Uterus (tissue), 4 donors: Measurements from ENCODE around the gene EML5. TPM values are rescaled to one million over a fixed set of nuclear protein-coding genes. Genes with fewer than 3 reads are reported as not detected.

Experiments used
- DNase-seq, 2 donors: peaks; one replicate each; pipeline ENCODE4 v3.0.0-alpha.2; 2019 to 2020
- H3K27ac ChIP-seq, 2 donors: fragments of 200-600 bp; sonication (generic); 1 replicate in 1 of 2; 2 replicates in 1 of 2; pipeline ENCODE4 v1.5.1; 2016 to 2018
- H3K27me3 ChIP-seq, 2 donors: fragments of 200-600 bp; sonication (generic); one replicate each; pipeline ENCODE4 v1.5.1; 2018 to 2019; ENCODE audit warnings: control low read depth in 1 of 2
- H3K36me3 ChIP-seq, 2 donors: fragments of 200-600 bp; sonication (generic); one replicate each; pipeline ENCODE4 v1.5.1; 2019; ENCODE audit warnings: control low read depth in 1 of 2
- H3K4me1 ChIP-seq, 2 donors: fragments of 200-600 bp; sonication (generic); one replicate each; pipeline ENCODE4 v1.5.1; 2018 to 2019; ENCODE audit warnings: control low read depth in 1 of 2
- H3K4me3 ChIP-seq, 2 donors: fragments of 200-600 bp; sonication (generic); 1 replicate in 1 of 2; 2 replicates in 1 of 2; pipeline ENCODE4 v1.5.1; 2018 to 2019; ENCODE audit warnings: mild to moderate bottlenecking in 1 of 2
- H3K9me3 ChIP-seq, 2 donors: fragments of 200-600 bp; sonication (generic); one replicate each; pipeline ENCODE4 v1.5.1; 2019; ENCODE audit warnings: control low read depth in 1 of 2
- CTCF ChIP-seq, 4 experiments: fragments of 200-600 bp in 2 of 4; fragments of 450-650 bp in 2 of 4; sonication (generic) in 2 of 4; IDR thresholded peaks; one replicate each; pipeline ENCODE4 v1.5.1; 2016 to 2019; ENCODE audit warnings: antibody characterized with exemption in 4 of 4, mild to moderate bottlenecking in 2 of 4, moderate library complexity in 1 of 4
- POLR2A ChIP-seq, 2 donors: fragments of 450-650 bp; IDR thresholded peaks; one replicate each; pipeline ENCODE4 v1.6.1; 2016; ENCODE audit warnings: antibody characterized with exemption in 2 of 2, mild to moderate bottlenecking in 1 of 2, moderate library complexity in 1 of 2
- intact Hi-C: fragments of 100-400 bp; cut with DNase I; formaldehyde crosslinking; loops from one replicate; pipeline ENCODE4 v1.15.1; 2023; ENCODE audit warnings: low total_unique reads
- total RNA-seq, 4 donors: library from RNA; depleted of rRNA in 3 of 4; stranded (reverse); fragments of >200 nt in 3 of 4; gene quantifications; one replicate each; pipeline versions ENCODE4 v1.1.0 to v1.2.4, GENCODE V29; 2014 to 2023
- donor health status: DM: yes; HTN: yes; CAD: no.

The EML5 gene
- total RNA-seq, 4 donors from 2014 or later: 0.26 to 4.4 (median 2.9) TPM

GRCh38 chr14:88630565-88630964, 162.2 kb downstream of the EML5 start:
- TF ChIP-seq POLR2A (IDR thresholded peaks at IDR 0.05): no peak
- no peak for TF ChIP-seq CTCF (IDR thresholded peaks at IDR 0.05)
- intact Hi-C loops: no loop called here
- no peak overlapping the region for H3K27ac ChIP-seq
- H3K36me3 ChIP-seq: no peaks in the 10 kb centered on the region
- no peaks in the 10 kb centered on the region for H3K9me3 ChIP-seq
- H3K4me1 ChIP-seq: no peaks in the 10 kb centered on the region
- no peak overlapping the region for H3K4me3 ChIP-seq
- H3K27me3 ChIP-seq: no peaks in the 10 kb centered on the region
- DNase-seq: no peak

DNA sequence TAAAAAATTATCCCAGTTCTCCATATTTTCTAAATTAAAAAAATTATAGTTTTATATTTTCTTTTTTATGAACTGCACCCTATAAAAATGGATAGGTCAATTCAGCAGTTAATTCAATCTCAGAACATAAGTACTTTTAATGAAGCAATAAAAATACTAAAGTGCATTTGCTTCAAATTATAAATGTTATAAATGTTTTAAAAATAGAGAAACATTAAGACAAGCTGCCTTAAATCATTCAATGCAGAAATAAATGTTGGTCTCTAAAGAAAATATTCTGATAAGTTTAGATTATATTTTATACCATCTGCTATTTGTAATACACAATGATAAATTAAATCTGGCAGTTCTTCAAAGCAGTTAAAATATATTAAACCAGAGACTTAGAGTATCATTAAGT, 164.3 kb downstream of the EML5 start:
- Histone ChIP-seq H3K4me3 (no peak overlapping the region), H3K9me3 (no peaks in the 10 kb centered on the region), H3K4me1 (no peaks in the 10 kb centered on the region), H3K27me3 (no peaks in the 10 kb centered on the region), H3K27ac (no peak overlapping the region), H3K36me3 (no peaks in the 10 kb centered on the region)
- intact Hi-C loops: no loop called here
- TF ChIP-seq CTCF (IDR thresholded peaks at IDR 0.05) (no peak), POLR2A (IDR thresholded peaks at IDR 0.05) (no peak)
- DNase-seq: no peak

GRCh38 chr14:88628033-88628432, 164.7 kb downstream of the EML5 start:
- H3K4me1 ChIP-seq: no peaks in the 10 kb centered on the region
- H3K9me3 ChIP-seq: no peaks in the 10 kb centered on the region
- TF ChIP-seq POLR2A (IDR thresholded peaks at IDR 0.05): no peak
- TF ChIP-seq CTCF (IDR thresholded peaks at IDR 0.05): no peak
- no peak overlapping the region for H3K4me3 ChIP-seq
- no peak overlapping the region for H3K27ac ChIP-seq
- H3K27me3 ChIP-seq: no peaks in the 10 kb centered on the region
- no peaks in the 10 kb centered on the region for H3K36me3 ChIP-seq
- no peak for DNase-seq
- intact Hi-C loops: no loop called here

- Histone ChIP-seq H3K4me3 (no peak overlapping the region), H3K36me3 (no peaks in the 10 kb centered on the region), H3K27ac (no peak overlapping the region), H3K4me1 (no peaks in the 10 kb centered on the region), H3K27me3 (no peaks in the 10 kb centered on the region), H3K9me3 (no peaks in the 10 kb centered on the region)
- no peak for DNase-seq
- intact Hi-C loops: no loop called here
- TF ChIP-seq CTCF (IDR thresholded peaks at IDR 0.05) (no peak), POLR2A (IDR thresholded peaks at IDR 0.05) (no peak)
These were observed 167.1 kb downstream of the EML5 start for GRCh38 chr14:88625671-88626070.

- DNase-seq: no peak
- no peak overlapping the region for H3K4me3 ChIP-seq
- H3K27ac ChIP-seq: no peak overlapping the region
- H3K36me3 ChIP-seq: no peaks in the 10 kb centered on the region
- no peak for TF ChIP-seq POLR2A (IDR thresholded peaks at IDR 0.05)
- no peak for TF ChIP-seq CTCF (IDR thresholded peaks at IDR 0.05)
- no peaks in the 10 kb centered on the region for H3K27me3 ChIP-seq
- no peaks in the 10 kb centered on the region for H3K9me3 ChIP-seq
- intact Hi-C loops: no loop called here
- no peaks in the 10 kb centered on the region for H3K4me1 ChIP-seq
These were observed 171.7 kb downstream of the EML5 start for GRCh38 chr14:88621100-88621499.
